ES-I3 (cell line): ENCODE data around the gene NDUFAF5.

ENCODE experiments used
- H3K36me3 ChIP-seq: 2 replicates; pipeline ENCODE4 v1.6.1; 2013; ENCODE audit warnings: mild to moderate bottlenecking, low read length, control low read depth, moderate library complexity; ENCODE audit not compliant: insufficient read depth
- H3K4me1 ChIP-seq: 2 replicates; pipeline ENCODE4 v1.6.1; 2013; ENCODE audit warnings: mild to moderate bottlenecking, control low read depth, low read length; ENCODE audit not compliant: insufficient read depth
- H3K9ac ChIP-seq: 2 replicates; pipeline ENCODE4 v1.6.1; 2013; ENCODE audit warnings: low read depth, mild to moderate bottlenecking, low read length, moderate library complexity
- H3K9me3 ChIP-seq: 2 replicates; pipeline ENCODE4 v1.6.1; 2013; ENCODE audit warnings: mild to moderate bottlenecking, low read length, moderate library complexity; ENCODE audit not compliant: control insufficient read depth, insufficient read depth

NDUFAF5 gene

DNA sequence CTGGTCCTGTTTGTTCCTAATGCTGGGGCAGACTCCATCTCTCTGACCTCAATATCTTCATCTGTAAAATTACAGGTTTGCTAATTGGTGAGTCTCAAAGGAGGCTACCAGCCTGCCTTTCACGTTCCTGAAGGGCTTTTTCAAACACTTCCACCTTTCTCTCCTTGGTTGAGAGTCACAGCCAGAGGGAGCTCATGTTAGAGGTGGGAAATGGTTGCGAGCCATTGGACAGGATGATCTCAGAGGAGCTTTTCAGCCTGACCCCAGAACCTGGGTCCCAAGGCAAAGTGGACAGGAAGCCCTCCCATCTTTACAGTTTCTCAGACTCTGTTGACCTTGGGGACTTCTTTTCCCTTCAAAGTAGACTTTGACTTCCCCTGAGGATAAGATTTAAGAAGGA is 37.6 kb downstream of the NDUFAF5 start:
- H3K9ac ChIP-seq: no peak overlapping the region
- peaks cover 10% of the 10 kb centered on the region; the same call in 1 of the 2 replicates for H3K36me3 ChIP-seq
- H3K4me1 ChIP-seq: no peaks in the 10 kb centered on the region
- H3K9me3 ChIP-seq: no peaks in the 10 kb centered on the region

DNA sequence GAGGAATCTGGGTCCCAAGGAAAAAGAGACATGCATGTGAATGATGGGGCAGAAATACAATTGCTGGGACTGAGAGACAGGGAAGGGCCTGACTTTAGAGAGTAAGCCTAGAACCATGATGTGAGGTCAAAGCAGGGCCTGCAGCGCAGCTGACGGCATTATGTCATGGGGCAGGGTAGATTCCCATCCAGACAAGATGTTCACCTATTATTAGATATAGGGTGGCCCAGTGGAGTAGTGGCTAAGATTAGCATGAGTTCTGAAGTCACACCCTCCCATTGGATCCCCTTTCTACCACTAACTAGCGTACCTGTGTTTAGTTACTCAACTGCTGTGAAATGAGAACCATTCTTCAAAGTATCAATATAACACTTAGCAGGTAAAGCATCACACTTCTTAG is 39.6 kb downstream of the NDUFAF5 start:
- Histone ChIP-seq H3K9ac (no peak overlapping the region), H3K36me3 (peaks cover 4% of the 10 kb centered on the region; the same call in 1 of the 2 replicates), H3K9me3 (no peaks in the 10 kb centered on the region), H3K4me1 (no peaks in the 10 kb centered on the region)

DNA sequence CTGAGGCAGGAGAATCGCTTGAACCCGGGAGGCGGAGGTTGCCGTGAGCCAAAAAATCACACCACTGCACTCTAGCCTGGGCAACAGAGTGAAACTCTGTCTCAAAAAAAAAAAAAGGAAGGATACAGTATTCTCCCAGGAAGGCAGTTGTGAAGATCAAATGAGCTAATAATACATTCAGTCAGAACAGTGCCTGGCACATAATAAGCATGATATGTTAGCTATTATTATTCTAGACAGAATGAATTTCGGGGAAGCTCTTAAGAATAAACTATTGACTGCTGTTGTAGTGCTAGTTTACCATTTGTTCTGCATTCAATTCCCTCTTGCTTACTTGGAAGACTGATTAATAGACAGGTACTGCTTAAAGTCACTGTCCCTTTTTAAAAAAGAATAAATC is 40.6 kb downstream of the NDUFAF5 start:
- Histone ChIP-seq H3K9ac (no peak overlapping the region), H3K9me3 (no peaks in the 10 kb centered on the region), H3K4me1 (no peaks in the 10 kb centered on the region), H3K36me3 (peaks cover 4% of the 10 kb centered on the region; the same call in 1 of the 2 replicates)

DNA sequence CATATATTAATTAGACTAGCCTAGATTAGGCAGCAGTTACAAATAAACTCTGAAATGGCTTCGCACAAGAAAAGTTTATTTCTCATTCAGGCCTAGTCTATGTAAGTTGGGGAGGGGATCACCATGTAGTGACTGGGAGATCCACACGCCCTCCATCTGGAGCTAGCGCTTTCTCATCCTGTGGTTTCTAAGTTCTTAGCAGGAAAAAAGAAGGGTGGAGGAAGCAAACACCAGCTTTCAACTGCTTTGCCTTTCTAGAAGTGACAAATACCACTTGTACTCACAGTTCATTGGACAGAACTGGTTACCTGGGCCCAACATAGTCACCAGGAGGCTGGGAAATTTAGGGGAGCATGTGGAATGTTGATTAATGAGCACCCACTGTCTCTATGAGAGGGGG is 46.6 kb downstream of the NDUFAF5 start:
- Histone ChIP-seq H3K4me1 (no peaks in the 10 kb centered on the region), H3K36me3 (no peaks in the 10 kb centered on the region), H3K9ac (no peak overlapping the region), H3K9me3 (no peaks in the 10 kb centered on the region)

DNA sequence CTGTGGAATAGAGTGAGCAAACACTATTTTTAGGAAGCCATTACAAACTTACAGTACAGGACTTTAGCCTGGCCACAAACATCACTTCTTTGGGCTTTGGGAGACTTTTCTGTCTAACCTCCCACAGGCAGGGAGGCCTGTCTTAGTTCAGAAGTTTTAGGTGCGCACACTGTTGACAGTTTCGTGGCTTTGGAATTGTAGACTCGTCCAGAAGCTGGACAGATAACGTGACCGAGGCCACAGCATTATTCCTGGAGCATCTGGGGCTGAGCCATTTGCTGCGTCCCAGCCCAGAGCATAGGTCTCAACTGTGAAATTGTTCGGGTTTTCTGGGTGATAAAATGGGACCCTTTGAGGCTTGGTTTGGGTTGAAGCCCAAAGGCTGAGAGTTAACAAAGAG is 53.8 kb downstream of the NDUFAF5 start:
- H3K9ac ChIP-seq: no peak overlapping the region
- H3K9me3 ChIP-seq: no peaks in the 10 kb centered on the region
- no peaks in the 10 kb centered on the region for H3K4me1 ChIP-seq
- H3K36me3 ChIP-seq: no peaks in the 10 kb centered on the region

DNA sequence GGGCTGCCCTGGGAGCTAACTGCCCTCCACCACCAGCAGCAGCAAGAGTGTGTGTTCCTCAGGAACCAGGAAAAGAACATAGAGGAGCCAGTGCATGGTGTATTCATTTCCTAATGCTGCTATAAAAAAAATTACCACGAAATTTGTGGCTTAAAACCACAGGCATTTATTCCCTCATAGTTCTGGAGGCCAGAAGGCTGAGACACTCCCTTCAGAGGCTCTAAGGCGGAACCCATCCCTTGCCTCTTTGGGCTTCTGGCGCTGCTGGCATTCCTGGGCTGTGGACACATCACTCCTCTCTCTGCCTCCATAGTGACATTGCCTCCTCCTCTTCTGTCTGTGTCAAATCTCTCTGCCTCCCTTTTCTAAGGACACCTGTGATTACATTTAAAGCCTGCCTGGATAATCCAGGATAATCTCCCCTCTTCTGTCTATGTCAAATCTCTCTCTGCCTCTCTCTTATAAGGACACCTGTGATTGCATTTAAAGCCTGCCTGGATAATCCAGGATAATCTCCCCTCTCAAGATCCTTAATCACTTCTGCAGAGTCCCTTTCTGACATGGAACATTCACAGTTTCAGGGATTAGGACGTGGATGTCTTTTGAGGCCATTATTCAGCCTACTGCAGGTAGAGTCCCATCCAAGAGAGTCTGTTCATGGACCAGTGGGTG is 54.7 kb downstream of the NDUFAF5 start:
- H3K36me3 ChIP-seq: no peaks in the 10 kb centered on the region
- H3K9me3 ChIP-seq: no peaks in the 10 kb centered on the region
- H3K9ac ChIP-seq: no peak overlapping the region
- H3K4me1 ChIP-seq: no peaks in the 10 kb centered on the region

DNA sequence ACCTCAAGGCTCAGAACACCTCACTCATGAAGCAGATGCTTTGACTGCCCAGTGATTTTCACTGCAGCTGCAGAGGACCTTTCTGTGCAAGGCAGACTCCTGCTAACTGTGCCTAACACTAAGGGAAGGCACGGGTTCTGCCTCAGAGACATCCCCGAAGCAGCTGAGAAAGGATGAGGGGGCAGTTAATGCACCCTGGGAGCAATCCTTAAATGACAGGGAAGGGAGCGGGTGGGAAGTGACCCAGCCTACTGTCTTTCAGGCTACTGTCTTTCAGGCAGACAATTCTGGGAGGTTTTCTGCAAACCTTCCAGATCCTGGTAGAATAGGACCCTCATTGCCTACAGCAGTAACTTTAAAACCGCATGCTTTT is 55.3 kb downstream of the NDUFAF5 start:
- H3K4me1 ChIP-seq: no peaks in the 10 kb centered on the region
- no peaks in the 10 kb centered on the region for H3K9me3 ChIP-seq
- H3K36me3 ChIP-seq: no peaks in the 10 kb centered on the region
- H3K9ac ChIP-seq: no peak overlapping the region

DNA sequence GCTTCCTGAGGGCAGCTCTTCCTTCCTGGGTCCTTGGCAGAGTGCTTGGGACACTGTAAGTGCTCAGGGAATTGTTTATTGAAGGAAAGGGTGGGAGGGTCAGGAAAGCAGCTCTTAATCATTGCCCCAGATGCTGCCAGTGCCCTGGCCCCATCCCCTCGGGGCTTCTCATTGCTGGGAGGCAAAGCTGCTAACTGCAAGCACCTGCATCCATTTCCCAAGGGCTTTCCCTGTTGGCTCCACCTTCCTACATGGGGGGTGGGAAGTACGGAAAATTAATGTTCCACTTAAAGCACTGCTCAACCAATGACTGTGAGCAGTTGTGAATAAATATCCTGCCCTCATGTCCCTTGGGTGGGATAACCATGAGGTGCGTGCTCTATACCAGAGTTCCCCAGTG is 56.4 kb downstream of the NDUFAF5 start:
- Histone ChIP-seq H3K9ac (no peak overlapping the region), H3K9me3 (no peaks in the 10 kb centered on the region), H3K36me3 (no peaks in the 10 kb centered on the region), H3K4me1 (no peaks in the 10 kb centered on the region)

DNA sequence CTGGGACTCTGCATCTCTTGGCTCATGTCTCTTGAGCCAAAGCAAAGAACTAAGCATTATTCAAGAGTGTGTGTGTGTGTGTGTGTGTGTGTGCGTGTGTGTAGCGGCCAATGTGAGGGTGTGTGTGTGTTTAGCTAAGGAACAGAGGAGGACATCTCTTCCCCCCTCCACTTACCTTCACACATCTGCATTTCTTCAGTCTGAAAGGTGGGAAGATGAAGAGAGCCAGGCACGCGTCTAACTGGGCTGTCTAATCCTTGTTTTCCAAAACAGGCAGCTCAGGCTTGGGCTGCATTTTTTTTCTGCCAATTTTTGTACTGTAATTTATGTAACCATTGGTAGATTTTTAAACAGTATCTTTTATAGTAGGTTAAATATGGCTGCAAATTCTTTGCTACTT is 59.5 kb downstream of the NDUFAF5 start:
- H3K9ac ChIP-seq: no peak overlapping the region

DNA sequence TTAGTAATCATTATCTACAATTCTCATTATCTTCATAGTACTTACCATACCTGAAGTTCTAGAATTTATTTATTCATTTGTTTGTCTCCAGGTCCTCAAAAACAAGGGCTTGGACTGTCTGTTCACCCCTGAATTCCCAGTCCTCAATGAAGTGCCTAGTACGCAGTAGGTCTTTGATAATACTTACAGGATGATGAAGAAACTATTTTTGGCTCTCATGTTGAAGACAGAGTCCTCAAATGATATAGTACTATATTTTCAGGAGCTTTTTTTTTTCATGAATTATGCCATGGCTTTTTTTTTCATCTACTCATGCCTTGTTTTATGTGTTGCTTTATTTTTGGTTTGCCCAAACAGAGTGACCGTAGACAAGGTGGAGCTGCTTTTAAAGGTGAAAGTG is 66.5 kb downstream of the NDUFAF5 start:
- no peaks in the 10 kb centered on the region for H3K9me3 ChIP-seq
- no peak overlapping the region for H3K9ac ChIP-seq
- H3K36me3 ChIP-seq: no peaks in the 10 kb centered on the region
- H3K4me1 ChIP-seq: no peaks in the 10 kb centered on the region

More for the DNA sequence above, 59.5 kb downstream of the NDUFAF5 start:
- Histone ChIP-seq H3K4me1 (no peaks in the 10 kb centered on the region), H3K36me3 (no peaks in the 10 kb centered on the region), H3K9me3 (no peaks in the 10 kb centered on the region)

DNA sequence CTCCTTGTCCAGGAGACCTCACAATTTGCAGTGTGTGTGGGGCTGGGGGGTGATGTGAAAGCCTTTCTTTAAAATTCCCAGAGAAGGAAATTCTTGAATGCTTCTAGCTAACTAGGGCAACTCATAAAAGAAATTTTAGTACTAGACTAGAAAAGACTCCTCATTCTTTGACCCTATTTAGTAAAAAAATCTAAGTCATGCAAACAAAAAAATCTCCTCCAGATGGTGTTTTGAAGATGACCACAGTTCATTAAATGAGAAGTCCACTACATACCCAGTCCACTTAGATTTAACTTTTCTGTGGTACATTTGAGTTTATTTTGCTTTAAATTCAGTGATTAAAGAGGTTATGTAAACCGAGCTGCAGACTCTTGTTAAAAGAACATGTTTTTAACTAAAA is 67.5 kb downstream of the NDUFAF5 start:
- H3K9ac ChIP-seq: no peak overlapping the region
- no peaks in the 10 kb centered on the region for H3K9me3 ChIP-seq
- no peaks in the 10 kb centered on the region for H3K36me3 ChIP-seq
- H3K4me1 ChIP-seq: no peaks in the 10 kb centered on the region

DNA sequence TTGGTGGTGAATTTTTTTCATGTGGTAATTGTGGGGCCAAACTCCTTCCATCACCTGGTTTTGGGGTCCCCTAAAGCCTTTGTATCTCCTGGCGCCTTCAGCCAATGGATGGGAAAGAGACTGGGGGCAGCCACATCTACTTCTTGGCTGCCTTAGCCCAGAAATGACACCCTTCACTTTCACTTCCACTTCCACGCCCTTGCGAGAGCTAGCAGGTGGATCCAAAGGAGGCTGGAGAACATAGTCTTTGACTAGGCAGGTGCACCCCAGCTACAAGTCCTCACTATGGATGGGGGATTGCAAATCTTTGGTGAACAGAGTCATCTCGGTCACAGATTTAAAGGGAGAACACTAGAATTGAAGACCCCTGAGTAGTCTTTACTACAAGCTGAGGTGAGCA is 70.8 kb downstream of the NDUFAF5 start:
- Histone ChIP-seq H3K9me3 (no peaks in the 10 kb centered on the region), H3K4me1 (no peaks in the 10 kb centered on the region), H3K9ac (no peak overlapping the region), H3K36me3 (no peaks in the 10 kb centered on the region)

DNA sequence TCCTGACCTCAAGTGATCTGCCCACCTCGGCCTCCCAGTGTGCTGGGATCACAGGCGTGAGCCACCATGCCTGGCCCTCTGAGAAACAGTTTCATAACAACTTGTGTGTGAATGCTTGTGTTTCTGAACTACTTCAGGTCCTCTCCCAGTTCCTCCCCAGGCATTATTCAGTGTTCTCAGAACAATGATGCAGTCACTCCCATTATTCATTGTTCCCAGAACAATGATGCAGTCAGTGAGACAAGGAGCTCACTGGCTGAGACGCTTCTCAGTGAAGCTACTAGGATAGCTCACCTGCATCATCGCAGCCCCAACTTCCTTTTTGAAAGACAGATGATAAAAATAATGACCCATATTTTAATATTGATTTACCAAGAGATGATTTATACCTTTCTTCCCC is 71.5 kb downstream of the NDUFAF5 start:
- H3K4me1 ChIP-seq: no peaks in the 10 kb centered on the region
- no peak overlapping the region for H3K9ac ChIP-seq
- H3K9me3 ChIP-seq: no peaks in the 10 kb centered on the region
- no peaks in the 10 kb centered on the region for H3K36me3 ChIP-seq

DNA sequence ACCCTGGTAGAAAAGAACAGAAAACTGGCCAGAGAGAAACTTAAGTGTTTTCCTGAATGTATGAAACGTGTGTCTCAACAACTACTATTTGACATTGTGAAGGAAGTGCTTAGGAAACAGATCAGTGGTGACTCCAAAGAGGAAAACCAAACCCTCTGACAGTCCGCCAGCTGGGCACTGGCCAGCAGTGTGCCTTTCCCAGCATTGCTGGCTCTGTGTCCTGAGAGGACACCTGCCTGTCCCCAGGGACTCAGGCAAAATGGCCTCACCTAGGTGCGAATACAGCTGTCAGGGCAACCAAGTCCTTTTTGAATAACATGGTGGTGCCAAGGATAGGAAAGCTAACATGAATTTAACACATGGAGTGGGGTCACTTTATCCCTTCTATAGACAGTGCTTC is 72.5 kb downstream of the NDUFAF5 start:
- no peak overlapping the region for H3K9ac ChIP-seq
- no peaks in the 10 kb centered on the region for H3K4me1 ChIP-seq
- H3K9me3 ChIP-seq: no peaks in the 10 kb centered on the region
- H3K36me3 ChIP-seq: no peaks in the 10 kb centered on the region

DNA sequence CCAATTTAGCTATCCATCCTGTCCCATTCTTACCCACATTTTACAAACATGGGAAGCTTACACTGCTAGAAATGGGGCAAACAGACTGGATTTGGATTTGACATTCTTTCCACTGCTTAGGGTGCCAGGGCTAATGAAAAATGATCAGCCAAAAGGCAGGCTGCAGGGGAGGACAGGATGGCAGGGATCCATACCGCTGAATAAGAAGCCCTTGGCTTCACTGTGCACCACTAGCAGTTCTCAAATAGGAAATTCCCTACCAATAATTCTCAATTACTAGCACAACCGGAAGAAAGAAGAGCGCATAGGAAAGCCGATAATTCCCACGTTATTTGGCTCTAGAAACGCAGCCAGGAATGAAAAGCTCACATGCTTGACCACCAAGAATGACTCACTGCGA is 73.1 kb downstream of the NDUFAF5 start:
- H3K9me3 ChIP-seq: no peaks in the 10 kb centered on the region
- no peaks in the 10 kb centered on the region for H3K4me1 ChIP-seq
- no peaks in the 10 kb centered on the region for H3K36me3 ChIP-seq
- no peak overlapping the region for H3K9ac ChIP-seq

DNA sequence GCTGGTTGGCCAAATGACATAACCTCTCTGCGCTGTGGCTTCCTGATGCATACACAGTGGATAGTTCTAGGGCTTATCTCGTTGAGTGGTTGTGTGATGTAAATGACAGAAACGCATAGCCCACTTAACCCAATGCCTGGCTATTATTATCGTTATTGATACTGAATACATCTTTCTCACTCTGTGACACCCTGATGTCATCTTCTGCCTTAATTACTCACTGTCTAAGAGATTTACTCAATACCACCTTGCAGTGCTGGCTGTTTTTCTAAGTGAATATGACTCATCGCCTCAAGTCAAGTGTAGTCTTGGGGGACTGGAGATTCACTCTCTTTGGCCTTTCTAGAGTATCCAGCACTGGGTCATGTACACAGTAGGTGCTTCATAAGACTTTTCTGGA is 73.6 kb downstream of the NDUFAF5 start:
- no peaks in the 10 kb centered on the region for H3K9me3 ChIP-seq
- H3K9ac ChIP-seq: no peak overlapping the region
- H3K36me3 ChIP-seq: no peaks in the 10 kb centered on the region
- H3K4me1 ChIP-seq: no peaks in the 10 kb centered on the region
